IMR-90 (cell line): ENCODE data around the gene HSPB6. TPM values are rescaled to one million over a fixed set of nuclear protein-coding genes. Genes with fewer than 3 reads are reported as not detected.
A peak's percentile ranks its signal among the peaks of the same experiment; 100 is the strongest.

Experiments
- ATAC-seq: fragments of 200-7000 bp; cut with Tn5 transposase; 2 replicates; pipeline ENCODE4 v1.9.1; 2020; ENCODE audit warnings: low read depth, mild to moderate bottlenecking, moderate library complexity
- BruUV-seq: library from RNA; stranded (reverse); fragments of 400-500 nt; replicated peaks from 2 replicates; lab custom pipeline; 2021; lab: Mats Ljungman, UMichigan
- CTCF ChIA-PET: fragments of 300-600 bp; formaldehyde crosslinking; extraction: SDS; loops from one replicate; lab custom pipeline; 2021; ENCODE audit warnings: antibody characterized with exemption; lab: Yijun Ruan, JAX
- POLR2A ChIA-PET: fragments of 300-600 bp; sonication (Branson Sonifier 250); formaldehyde crosslinking; loops from one replicate; lab custom pipeline; 2022; ENCODE audit warnings: antibody characterized with exemption; ENCODE audit not compliant: unreplicated experiment; lab: Charles Lee
- DNase-seq: peaks from one replicate; pipeline ENCODE4 v3.0.0; 2013
- H2AFZ ChIP-seq: replicated peaks from 2 replicates; pipeline ENCODE3; 2013; ENCODE audit warnings: low read length, mild to moderate bottlenecking; ENCODE audit not compliant: poor library complexity
- H2AK5ac ChIP-seq: 2 replicates; pipeline ENCODE4 v1.6.1; 2013; ENCODE audit warnings: low read depth, low read length, inconsistent platforms
- H2AK9ac ChIP-seq: replicated peaks from 2 replicates; pipeline ENCODE3; 2013; ENCODE audit warnings: mild to moderate bottlenecking, low read depth, low read length, moderate library complexity; ENCODE audit not compliant: poor library complexity
- H2BK120ac ChIP-seq: 2 replicates; pipeline ENCODE4 v1.6.1; 2013; ENCODE audit warnings: low read depth, low read length, inconsistent platforms
- H2BK15ac ChIP-seq: 3 replicates; pipeline ENCODE4 v1.6.1; 2013; ENCODE audit warnings: low read depth, low read length, inconsistent platforms
- H2BK20ac ChIP-seq: 2 replicates; pipeline ENCODE4 v1.6.1; 2013; ENCODE audit warnings: low read depth, mild to moderate bottlenecking, inconsistent platforms, low read length, moderate library complexity
- H2BK5ac ChIP-seq: 2 replicates; pipeline ENCODE4 v1.6.1; 2013; ENCODE audit warnings: mild to moderate bottlenecking, low read depth, low read length, inconsistent platforms; ENCODE audit not compliant: poor library complexity, severe bottlenecking
- H3K14ac ChIP-seq: replicated peaks from 2 replicates; pipeline ENCODE4 v1.6.1; 2013; ENCODE audit warnings: low read depth, low read length, inconsistent platforms
- H3K18ac ChIP-seq: 2 replicates; pipeline ENCODE4 v1.6.1; 2013; ENCODE audit warnings: low read depth, low read length, control low read depth
- H3K23ac ChIP-seq: 2 replicates; pipeline ENCODE4 v1.6.1; 2013; ENCODE audit warnings: low read depth, low read length, inconsistent platforms
- H3K27ac ChIP-seq: 2 replicates; pipeline ENCODE4 v1.5.1; 2013; ENCODE audit warnings: mild to moderate bottlenecking, control low read depth, low read length; ENCODE audit not compliant: insufficient read depth
- H3K27me3 ChIP-seq: 2 replicates; pipeline ENCODE4 v1.6.1; 2013; ENCODE audit warnings: low read length; ENCODE audit not compliant: control insufficient read depth, insufficient read depth
- H3K36me3 ChIP-seq: 2 replicates; pipeline ENCODE4 v1.6.1; 2013; ENCODE audit warnings: low read length, mixed read lengths; ENCODE audit not compliant: control insufficient read depth, insufficient read depth
- H3K4ac ChIP-seq: 2 replicates; pipeline ENCODE4 v1.6.1; 2013; ENCODE audit warnings: low read depth, low read length, inconsistent platforms
- H3K4me1 ChIP-seq: 2 replicates; pipeline ENCODE4 v1.6.1; 2013; ENCODE audit warnings: low read length, mixed read lengths; ENCODE audit not compliant: control insufficient read depth, insufficient read depth
- H3K4me2 ChIP-seq: 2 replicates; pipeline ENCODE4 v1.6.1; 2013; ENCODE audit warnings: low read depth, mild to moderate bottlenecking, control low read depth, low read length, moderate library complexity
- H3K4me3 ChIP-seq: 2 replicates; pipeline ENCODE4 v1.5.1; 2013; ENCODE audit warnings: low read depth, mild to moderate bottlenecking, control low read depth, low read length, moderate library complexity; ENCODE audit not compliant: insufficient read depth
- H3K56ac ChIP-seq: 2 replicates; pipeline ENCODE4 v1.6.1; 2013; ENCODE audit warnings: low read length, inconsistent platforms; ENCODE audit not compliant: insufficient read depth; ENCODE audit errors: extremely low read depth
- H3K79me1 ChIP-seq, 2 experiments: 2 replicates each; pipeline ENCODE4 v1.6.1; 2013; ENCODE audit warnings: low read length in 2 of 2, inconsistent platforms in 1 of 2, low read depth in 1 of 2
- H3K9ac ChIP-seq: 2 replicates; pipeline ENCODE4 v1.6.1; 2013; ENCODE audit warnings: low read depth, low read length, control low read depth
- H3K9me1 ChIP-seq: 2 replicates; pipeline ENCODE4 v1.6.1; 2013; ENCODE audit warnings: low read length, inconsistent platforms; ENCODE audit not compliant: insufficient read depth
- H3K9me3 ChIP-seq: 2 replicates; pipeline ENCODE4 v1.6.1; 2013; ENCODE audit warnings: low read length; ENCODE audit not compliant: control insufficient read depth, insufficient read depth
- H4K20me1 ChIP-seq: 2 replicates; pipeline ENCODE4 v1.6.1; 2013; ENCODE audit warnings: low read length, inconsistent platforms; ENCODE audit not compliant: insufficient read depth
- H4K5ac ChIP-seq: 2 replicates; pipeline ENCODE4 v1.6.1; 2013; ENCODE audit warnings: mild to moderate bottlenecking, low read depth, low read length, control low read depth
- H4K8ac ChIP-seq, 2 experiments: 2 replicates each; pipeline ENCODE4 v1.6.1; 2013; ENCODE audit warnings: low read depth in 2 of 2, low read length in 2 of 2, control low read depth in 1 of 2, inconsistent platforms in 1 of 2
- H4K91ac ChIP-seq: 2 replicates; pipeline ENCODE4 v1.6.1; 2013; ENCODE audit warnings: low read depth, low read length, inconsistent platforms; ENCODE audit not compliant: insufficient read depth
- CHD1 ChIP-seq: IDR thresholded peaks from 2 replicates; pipeline ENCODE4 v1.6.1; 2012; ENCODE audit warnings: low read depth, low read length, improper control_type of control experiment
- CTCF ChIP-seq: conservative IDR thresholded peaks from 2 replicates; pipeline ENCODE4 v1.5.1; 2012; ENCODE audit warnings: mild to moderate bottlenecking, low read depth, low read length, improper control_type of control experiment
- MAFK ChIP-seq: IDR thresholded peaks from 2 replicates; pipeline ENCODE4 v1.6.1; 2012; ENCODE audit warnings: low read depth, low read length, improper control_type of control experiment
- MXI1 ChIP-seq: IDR thresholded peaks from 2 replicates; pipeline ENCODE4 v1.6.1; 2012; ENCODE audit warnings: low read depth, mild to moderate bottlenecking, low read length, moderate library complexity, borderline replicate concordance
- POLR2A ChIP-seq: IDR thresholded peaks from 2 replicates; pipeline ENCODE4 v1.6.1; 2012; ENCODE audit warnings: mild to moderate bottlenecking, low read depth, low read length
- RAD21 ChIP-seq: IDR thresholded peaks from 2 replicates; pipeline ENCODE4 v1.6.1; 2012; ENCODE audit warnings: low read length, improper control_type of control experiment
- RCOR1 ChIP-seq: IDR thresholded peaks from 2 replicates; pipeline ENCODE4 v1.6.1; 2012; ENCODE audit warnings: mild to moderate bottlenecking, low read length, improper control_type of control experiment; ENCODE audit not compliant: insufficient replicate concordance
- RFX5 ChIP-seq: IDR thresholded peaks from 2 replicates; pipeline ENCODE4 v1.8.0; 2012; ENCODE audit warnings: low read depth, mild to moderate bottlenecking, low read length, moderate library complexity
- USF2 ChIP-seq: fragments of 150-350 bp; IDR thresholded peaks from 2 replicates; pipeline ENCODE4 v1.6.1; 2017; ENCODE audit warnings: mild to moderate bottlenecking, antibody characterized with exemption, low read length, low read depth
- WGBS, 2 experiments: methylation state at CpG; one replicate each; pipeline versions ENCODE4 v1.1.5 to v1.1.7; 2013; ENCODE audit warnings: missing lambda C conversion rate in 2 of 2; ENCODE audit not compliant: insufficient read length in 1 of 2; ENCODE audit errors: extremely low coverage in 2 of 2; 5-methylcytosine and 5-hydroxymethylcytosine counted together
- dilution Hi-C: fragments of 300-500 bp; cut with HindIII; formaldehyde crosslinking; loops from one replicate; pipeline ENCODE4 v1.14.3; 2018; ENCODE audit warnings: low sequenced_read_pairs; ENCODE audit not compliant: unreplicated experiment
- in situ Hi-C: fragments of 300-500 bp; cut with MboI; formaldehyde crosslinking; loops from 3 replicates; pipeline ENCODE4 v1.14.3; 2019; ENCODE audit warnings: low sequenced_read_pairs, inconsistent platforms, mixed read lengths
- intact Hi-C: fragments of 100-400 bp; cut with micrococcal nuclease; formaldehyde crosslinking; loops from 2 replicates; pipeline ENCODE4 v1.10.0; 2022
- polyA plus RNA-seq, 3 experiments: library from polyadenylated mRNA; depleted of rRNA; stranded (reverse); fragments of >200 nt; gene quantifications; 2 replicates each; pipeline ENCODE4 v1.2.3, GENCODE V29; 2012; ENCODE audit warnings: low replicate concordance in 1 of 3
- total RNA-seq: library from RNA; depleted of rRNA; stranded (reverse); fragments of >200 nt; gene quantifications from 2 replicates; pipeline ENCODE4 v1.2.3, GENCODE V29; 2012

Gene HSPB6
- total and polyA plus RNA-seq, 2 of the 4 experiments (the other 2 are of a cell fraction) = 5.7 to 206 TPM

GRCh38 chr19:35797663-35798062, 40.8 kb upstream of the HSPB6 start:
- TF ChIP-seq POLR2A (no peak), MAFK (no peak), CTCF (no peak), RCOR1 (no peak), USF2 (no peak), RAD21 (no peak), CHD1 (no peak), MXI1 (no peak), RFX5 (no peak)
- POLR2A ChIA-PET = no interaction called here
- 3% methylated on average over 6 of the region's 15 CpGs; no CpG with 5 or more reads in 1 of the 2 experiments for WGBS, 2 experiments

More at GRCh38 chr19:35797663-35798062, 40.8 kb upstream of the HSPB6 start:
- no peak overlapping the region for H3K4me2 ChIP-seq
- H3K9ac ChIP-seq = no peak overlapping the region
- no peaks in the 10 kb centered on the region for H3K9me3 ChIP-seq
- H2BK5ac ChIP-seq = no peak overlapping the region
- no peak overlapping the region for H4K5ac ChIP-seq
- intact Hi-C loops = no loop called here
- no peak overlapping the region for H2AK9ac ChIP-seq
- in situ Hi-C loops = no loop called here
- BruUV-seq = no TSS peak
- no peak overlapping the region for H3K27ac ChIP-seq
- H4K8ac ChIP-seq = no peak overlapping the region
- no peak for DNase-seq
- no peak overlapping the region for H3K18ac ChIP-seq
- no peak overlapping the region for H3K4me3 ChIP-seq
- CTCF ChIA-PET = no interaction called here
- no peak overlapping the region for H4K91ac ChIP-seq
- H3K56ac ChIP-seq = no peak overlapping the region
- H2BK120ac ChIP-seq = no peak overlapping the region
- dilution Hi-C loops = no loop called here
- peaks cover 30% of the 10 kb centered on the region for H3K27me3 ChIP-seq
- no peaks in the 10 kb centered on the region for H4K20me1 ChIP-seq
- no peaks in the 10 kb centered on the region for H3K4me1 ChIP-seq
- no peak overlapping the region for H3K23ac ChIP-seq
- no peak overlapping the region for H3K14ac ChIP-seq
- ATAC-seq = no peak; the same call in 1 of the 2 replicates
- H3K9me1 ChIP-seq = no peaks in the 10 kb centered on the region
- H2BK15ac ChIP-seq = no peak overlapping the region
- no peak overlapping the region for H2AK5ac ChIP-seq
- H3K4ac ChIP-seq = no peak overlapping the region
- no peaks in the 10 kb centered on the region for H3K79me1 ChIP-seq
- no peak overlapping the region for H2BK20ac ChIP-seq
- peak overlapping the region; percentile 69 for H2AFZ ChIP-seq
- no peaks in the 10 kb centered on the region for H3K36me3 ChIP-seq
